Measurements from ENCODE around the gene WDR45. TPM values are rescaled to one million over a fixed set of nuclear protein-coding genes. Genes with fewer than 3 reads are reported as not detected.

The WDR45 gene
- total RNA-seq, 1 experiment from 2014 or later: 49.3 TPM

GRCh38 chrX:49070988-49071387, 8.7 kb downstream of the WDR45 start:
- no peaks in the 10 kb centered on the region for H3K27me3 ChIP-seq (ENCODE audit: control insufficient read depth, insufficient read depth, low read length)
- H3K27ac ChIP-seq (ENCODE audit: low read length): no peak overlapping the region
- TF ChIP-seq CTCF (IDR thresholded peaks at IDR 0.05): no peak
- no peak for TF ChIP-seq REST (IDR thresholded peaks at IDR 0.05; ENCODE audit: insufficient read depth in 1 of 2, low read depth in 2 of 2, low read length in 1 of 2)
- no peak for TF ChIP-seq TCF7L2 (IDR thresholded peaks at IDR 0.05; ENCODE audit: low read depth, low read length)
- no peak for TF ChIP-seq SIN3A (IDR thresholded peaks at IDR 0.05; ENCODE audit: borderline replicate concordance, insufficient read depth, low read depth, low read length)
- no peak for TF ChIP-seq POLR2AphosphoS5 (IDR thresholded peaks at IDR 0.05; ENCODE audit: low read depth, low read length)
- no peak for DNase-seq (ENCODE audit: low read depth, low spot score)
- intact Hi-C loops (cut with micrococcal nuclease; ENCODE audit: unreplicated experiment): no loop called here
- in situ Hi-C loops (cut with HindIII; ENCODE audit: low pct_unique_long_range_greater_than_20kb, low sequenced_read_pairs): no loop called here
- BruUV-seq (replicated peaks): no TSS peak
- H3K4me1 ChIP-seq (ENCODE audit: control insufficient read depth, insufficient read depth, low read length): no peaks in the 10 kb centered on the region
- H3K4me3 ChIP-seq (ENCODE audit: low read depth in 2 of 2, low read length in 2 of 2): no peak overlapping the region
- H3K9me3 ChIP-seq (ENCODE audit: control insufficient read depth, insufficient read depth, low read depth, low read length): no peaks in the 10 kb centered on the region
- POLR2A ChIA-PET: no interaction called here
- no peak for ATAC-seq
- CTCF ChIA-PET: no interaction called here
- H3K36me3 ChIP-seq (ENCODE audit: control insufficient read depth, insufficient read depth, low read length): no peaks in the 10 kb centered on the region

DNA sequence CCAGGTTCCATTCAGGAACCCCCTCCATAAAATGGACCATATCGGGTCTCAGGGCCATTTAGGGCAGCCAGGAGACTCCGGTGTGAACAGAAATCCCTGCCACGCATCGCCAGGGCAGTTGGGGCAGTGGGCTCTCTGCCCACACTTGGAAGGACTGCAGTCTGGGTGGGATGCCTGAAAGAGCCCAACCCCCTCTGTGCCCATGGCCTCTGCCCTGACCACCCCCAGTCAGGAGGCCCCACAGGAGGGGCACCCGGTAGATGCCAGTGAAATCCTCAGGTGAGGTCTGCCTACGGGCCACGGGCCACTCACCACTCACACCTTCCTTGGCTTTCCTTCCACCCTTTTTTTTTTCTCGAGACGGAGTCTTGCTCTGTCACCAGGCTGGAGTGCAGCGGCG, 10.6 kb downstream of the WDR45 start:
- H3K4me1 ChIP-seq (ENCODE audit: control insufficient read depth, insufficient read depth, low read length): no peaks in the 10 kb centered on the region
- DNase-seq (ENCODE audit: low read depth, low spot score) (no peak), ATAC-seq (no peak)
- no peak for TF ChIP-seq CTCF (IDR thresholded peaks at IDR 0.05)
- TF ChIP-seq SIN3A (IDR thresholded peaks at IDR 0.05; ENCODE audit: borderline replicate concordance, insufficient read depth, low read depth, low read length): no peak
- TF ChIP-seq POLR2AphosphoS5 (IDR thresholded peaks at IDR 0.05; ENCODE audit: low read depth, low read length): no peak
- TF ChIP-seq REST (IDR thresholded peaks at IDR 0.05; ENCODE audit: insufficient read depth in 1 of 2, low read depth in 2 of 2, low read length in 1 of 2): no peak
- no peak for TF ChIP-seq TCF7L2 (IDR thresholded peaks at IDR 0.05; ENCODE audit: low read depth, low read length)
- H3K4me3 ChIP-seq (ENCODE audit: low read depth in 2 of 2, low read length in 2 of 2): no peak overlapping the region
- H3K9me3 ChIP-seq (ENCODE audit: control insufficient read depth, insufficient read depth, low read depth, low read length): no peaks in the 10 kb centered on the region
- H3K36me3 ChIP-seq (ENCODE audit: control insufficient read depth, insufficient read depth, low read length): no peaks in the 10 kb centered on the region
- ChIA-PET CTCF (no interaction called here), POLR2A (no interaction called here)
- H3K27me3 ChIP-seq (ENCODE audit: control insufficient read depth, insufficient read depth, low read length): no peaks in the 10 kb centered on the region
- no TSS peak for BruUV-seq (replicated peaks)
- intact Hi-C loops (cut with micrococcal nuclease; ENCODE audit: unreplicated experiment): no loop called here
- in situ Hi-C loops (cut with HindIII; ENCODE audit: low pct_unique_long_range_greater_than_20kb, low sequenced_read_pairs): no loop called here
- H3K27ac ChIP-seq (ENCODE audit: low read length): no peak overlapping the region
